Memory B cell (primary cell): ENCODE results near the gene FAM193A.

Experiments
- ATAC-seq: fragments of 150-1000 bp; cut with Tn5 transposase; 2 replicates; pipeline ENCODE4 v1.10.0; 2021; ENCODE audit warnings: low read depth, mild to moderate bottlenecking, moderate library complexity
- DNase-seq, 2 donors: peaks; one replicate each; pipeline ENCODE4 v3.0.0; 2022; ENCODE audit warnings: low spot score in 2 of 2
- H3K27ac Mint-ChIP-seq: one replicate; pipeline ENCODE4 v1.8.0; 2022; ENCODE audit warnings: mild to moderate bottlenecking, moderate library complexity, mixed read lengths
- H3K27me3 Mint-ChIP-seq: one replicate; pipeline ENCODE4 v1.8.0; 2022; ENCODE audit warnings: mixed read lengths
- H3K36me3 Mint-ChIP-seq: one replicate; pipeline ENCODE4 v1.8.0; 2022; ENCODE audit warnings: mild to moderate bottlenecking, mixed read lengths
- H3K4me1 Mint-ChIP-seq: one replicate; pipeline ENCODE4 v1.8.0; 2022; ENCODE audit warnings: mixed read lengths
- H3K4me3 Mint-ChIP-seq: one replicate; pipeline ENCODE4 v1.8.0; 2022; ENCODE audit warnings: mild to moderate bottlenecking, moderate library complexity, mixed read lengths
- H3K9me3 Mint-ChIP-seq: one replicate; pipeline ENCODE4 v1.8.0; 2022; ENCODE audit warnings: mixed read lengths

FAM193A gene

DNA sequence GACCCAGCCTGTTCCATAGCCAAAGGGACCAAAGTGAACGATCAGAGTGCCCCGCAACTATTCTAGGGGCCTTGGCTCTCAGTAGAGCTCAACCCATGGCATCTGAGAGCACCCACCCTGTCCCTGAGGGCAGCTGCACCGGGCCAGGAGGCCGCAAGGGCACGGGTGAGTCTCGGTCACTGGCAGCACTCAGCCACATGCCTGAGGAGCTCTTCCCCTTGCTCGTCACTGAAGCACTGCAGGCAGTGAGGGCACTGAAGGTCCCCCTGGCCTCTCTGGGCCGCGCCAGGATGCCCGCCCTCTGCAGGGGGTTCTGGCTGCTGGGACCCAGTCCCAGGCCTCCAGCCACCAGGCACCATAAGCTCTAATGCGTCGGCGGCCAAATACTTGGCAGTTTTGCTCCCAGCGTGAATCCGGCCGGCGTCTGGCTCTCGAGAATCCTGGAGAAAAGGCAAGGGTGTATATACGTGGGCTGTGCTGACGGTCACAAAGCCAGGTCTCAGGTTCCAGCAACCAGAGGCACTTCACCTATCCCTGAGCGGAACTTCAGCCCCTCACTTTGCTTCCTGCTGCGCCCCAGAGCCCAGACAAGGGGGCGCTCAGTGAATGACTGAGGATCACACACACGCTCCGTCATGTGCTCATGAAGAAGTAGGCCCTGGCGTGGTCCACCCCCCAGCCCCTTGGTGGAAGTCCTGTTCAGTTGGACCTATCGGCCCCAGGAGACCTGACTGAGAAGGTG lies 205.8 kb downstream of the FAM193A start:
- peak overlapping the region; percentile 54 for H3K27ac Mint-ChIP-seq
- H3K36me3 Mint-ChIP-seq, result peaks cover 6% of the 10 kb centered on the region
- H3K4me1 Mint-ChIP-seq, result peaks cover 18% of the 10 kb centered on the region
- no peak for ATAC-seq
- no peak overlapping the region for H3K4me3 Mint-ChIP-seq
- H3K27me3 Mint-ChIP-seq, result no peaks in the 10 kb centered on the region
- no peak for DNase-seq
- H3K9me3 Mint-ChIP-seq, result no peaks in the 10 kb centered on the region

DNA sequence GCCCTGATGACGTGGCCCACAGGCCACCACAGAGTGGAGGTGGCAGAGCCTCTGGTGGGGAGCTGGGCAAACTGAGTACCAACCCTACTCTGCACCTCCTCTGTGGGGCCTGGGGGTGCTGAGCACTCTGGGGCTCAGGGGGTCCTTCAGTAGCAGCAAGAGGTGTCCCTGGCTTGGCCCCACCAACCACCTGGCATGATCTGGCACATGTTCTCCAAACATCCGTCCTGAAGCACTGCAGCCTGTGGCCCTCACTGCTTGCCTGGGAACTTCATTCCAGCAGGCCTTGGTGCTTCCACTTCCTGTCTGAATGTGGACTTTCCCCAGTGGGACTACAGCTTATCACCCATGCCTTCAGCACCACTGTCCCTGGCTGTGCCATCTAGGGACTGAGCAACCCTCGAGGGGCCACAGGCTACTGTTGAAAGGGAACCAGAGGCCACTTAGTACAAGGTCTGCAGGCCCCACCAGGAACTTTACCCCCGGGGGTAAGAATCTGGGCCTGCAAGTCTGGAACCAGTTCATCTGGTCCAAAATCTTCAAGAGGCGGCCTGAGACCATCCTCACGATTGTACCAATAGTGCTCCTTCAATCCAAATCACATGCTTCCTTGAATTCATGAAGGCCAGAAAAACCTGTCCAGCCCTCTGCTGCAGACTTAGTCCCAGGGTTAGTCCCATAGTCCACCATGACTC lies 206.5 kb downstream of the FAM193A start:
- Mint-ChIP-seq H3K4me3 (no peak overlapping the region), H3K9me3 (no peaks in the 10 kb centered on the region), H3K27ac (peak overlapping the region; percentile 98), H3K4me1 (peaks cover 24% of the 10 kb centered on the region), H3K36me3 (peaks cover 9% of the 10 kb centered on the region), H3K27me3 (no peaks in the 10 kb centered on the region)
- ATAC-seq (no peak), DNase-seq (no peak)

DNA sequence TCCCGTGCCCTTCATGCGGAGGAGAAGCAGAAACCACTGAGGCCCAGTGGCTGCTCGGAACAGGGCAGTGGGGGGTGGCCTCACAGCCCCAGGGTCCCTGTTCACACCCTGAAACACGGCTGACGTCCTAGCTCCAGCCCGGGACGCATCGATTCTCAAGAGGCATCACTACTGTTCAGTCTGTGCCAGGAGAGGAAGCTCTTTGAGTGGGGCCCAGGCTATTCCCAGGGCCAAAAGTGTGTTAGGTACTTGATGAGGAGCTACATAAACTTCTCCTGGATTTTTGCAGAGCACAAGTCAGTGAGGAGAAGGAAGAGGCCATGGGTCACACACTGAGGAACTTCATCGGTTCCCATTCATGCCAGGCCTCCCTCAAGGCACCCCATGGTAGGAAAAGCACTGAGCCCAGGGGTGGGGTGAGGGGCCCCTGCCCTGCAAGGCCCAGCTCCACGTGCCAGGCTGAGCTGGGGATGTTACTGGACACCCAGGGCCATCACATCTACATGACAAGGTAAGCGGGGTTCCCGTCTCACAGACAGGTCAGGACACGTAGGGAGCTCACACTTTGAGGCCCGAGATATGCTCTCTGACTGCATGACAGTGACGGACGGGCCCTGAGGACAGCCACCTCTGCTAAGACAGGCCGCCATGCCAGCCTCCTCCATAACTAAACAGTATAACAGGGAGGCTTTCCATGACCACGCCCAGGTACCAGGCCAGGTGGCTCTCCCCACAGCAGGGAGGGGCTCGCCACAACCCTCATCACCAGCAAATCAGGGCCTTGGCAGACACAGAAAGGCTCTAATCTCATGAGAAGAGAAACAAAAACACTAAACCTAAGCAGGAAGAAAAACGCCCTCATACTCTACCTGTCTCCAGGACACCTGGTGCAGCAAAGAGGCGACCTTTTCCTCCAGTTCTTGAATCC lies 207.3 kb downstream of the FAM193A start:
- no peak for DNase-seq
- Mint-ChIP-seq H3K36me3 (peaks cover 6% of the 10 kb centered on the region), H3K27ac (peak overlapping the region; percentile 98), H3K27me3 (no peaks in the 10 kb centered on the region), H3K4me3 (no peak overlapping the region), H3K4me1 (peaks cover 21% of the 10 kb centered on the region), H3K9me3 (no peaks in the 10 kb centered on the region)
- no peak for ATAC-seq

DNA sequence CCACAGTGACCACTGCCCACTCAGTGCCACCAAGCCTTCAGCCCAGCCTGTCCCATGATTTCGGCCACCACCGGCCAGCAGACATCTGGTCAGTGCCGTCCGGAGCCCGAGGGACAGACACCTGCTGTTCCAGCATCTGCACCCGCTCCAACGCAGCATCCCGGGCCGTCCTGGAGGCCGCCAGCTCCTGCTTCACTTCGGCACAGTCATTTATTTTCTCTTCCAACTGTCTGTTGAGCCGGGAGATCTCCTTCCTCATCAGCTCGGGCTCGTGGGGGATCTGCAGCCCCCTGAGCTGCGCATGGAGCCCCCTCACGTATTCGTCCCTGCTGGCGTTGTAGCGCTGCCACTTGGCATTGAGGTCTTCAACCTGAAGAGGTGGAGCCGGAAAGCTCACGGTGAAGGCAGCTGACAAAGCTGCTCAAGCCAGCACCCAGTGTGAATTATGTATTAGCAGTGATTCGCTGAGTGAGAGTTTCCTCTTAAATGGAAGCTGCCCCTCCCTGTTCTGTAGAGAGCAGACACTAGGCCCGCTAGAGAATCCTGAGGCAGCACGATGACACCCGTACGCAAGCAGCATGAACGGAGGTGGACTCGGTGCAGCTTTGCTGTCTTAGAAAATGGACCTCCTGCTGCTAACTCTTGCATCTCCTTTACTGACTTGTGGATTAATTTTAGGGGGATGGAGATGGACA lies 208.3 kb downstream of the FAM193A start:
- H3K27me3 Mint-ChIP-seq, result no peaks in the 10 kb centered on the region
- peaks cover 6% of the 10 kb centered on the region for H3K36me3 Mint-ChIP-seq
- no peaks in the 10 kb centered on the region for H3K9me3 Mint-ChIP-seq
- DNase-seq (no peak), ATAC-seq (no peak)
- no peak overlapping the region for H3K4me3 Mint-ChIP-seq
- H3K4me1 Mint-ChIP-seq, result peaks cover 24% of the 10 kb centered on the region
- peak overlapping the region; percentile 98 for H3K27ac Mint-ChIP-seq

DNA sequence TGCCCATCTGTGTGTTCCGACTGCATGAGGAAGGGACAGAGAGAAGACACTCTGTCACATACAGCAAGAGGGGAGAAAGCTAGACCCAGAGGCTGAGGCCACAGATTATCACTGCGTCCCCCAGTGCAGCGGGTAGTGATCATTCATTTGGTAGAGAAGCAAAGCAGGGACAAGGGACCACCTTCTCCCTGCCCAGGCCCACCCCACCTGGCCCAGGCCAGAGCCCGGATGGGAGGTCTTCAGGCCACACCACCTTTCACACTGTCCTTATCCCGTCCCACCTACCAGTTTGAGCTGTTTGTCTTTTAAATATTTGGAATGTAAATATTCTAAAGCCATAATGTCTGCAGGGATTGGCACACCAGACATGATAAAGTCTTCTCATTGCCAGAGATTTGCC lies 209.1 kb downstream of the FAM193A start:
- Mint-ChIP-seq H3K9me3 (no peaks in the 10 kb centered on the region), H3K4me1 (peaks cover 24% of the 10 kb centered on the region), H3K27ac (peak overlapping the region; percentile 98), H3K27me3 (no peaks in the 10 kb centered on the region), H3K4me3 (no peak overlapping the region), H3K36me3 (peaks cover 6% of the 10 kb centered on the region)
- DNase-seq, result no peak
- ATAC-seq, result no peak

DNA sequence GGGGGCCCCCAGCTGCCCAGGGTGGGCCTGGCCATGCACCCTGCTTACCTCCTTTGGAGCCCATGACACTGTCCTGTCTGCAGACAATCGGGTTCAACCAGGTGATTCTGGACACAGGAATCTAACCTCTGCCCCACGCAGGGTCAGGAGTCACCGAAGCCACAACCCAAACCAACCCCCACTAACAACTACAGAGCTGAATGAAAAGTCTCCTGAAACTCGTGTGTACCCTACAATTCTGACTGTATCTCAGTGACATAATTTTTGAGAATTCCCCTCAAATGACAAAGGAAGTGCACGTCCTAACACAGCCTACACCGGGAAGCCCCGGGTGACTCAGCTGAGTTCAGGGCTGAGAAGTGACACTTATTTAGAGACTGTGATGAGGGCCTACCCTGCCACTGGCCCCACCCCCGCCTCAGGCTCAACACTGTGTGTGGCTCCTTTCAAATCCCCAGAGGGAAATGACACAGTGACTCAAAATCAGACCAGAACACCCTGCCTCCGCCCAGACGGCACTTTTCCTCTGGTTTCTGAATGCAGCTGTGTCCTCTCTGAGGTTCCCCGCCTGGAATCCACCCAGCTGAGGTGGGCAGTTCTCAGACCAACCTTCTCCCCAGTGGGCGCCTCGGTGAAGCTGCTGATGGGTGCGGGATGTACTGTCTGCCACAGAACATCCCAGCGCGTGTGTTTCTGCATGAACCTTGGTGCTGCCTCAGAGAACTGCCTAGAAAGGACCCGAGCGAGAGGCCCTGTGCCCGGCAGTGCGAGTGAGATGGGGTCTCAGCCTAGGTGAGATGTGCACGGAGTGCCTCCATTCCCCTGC lies 209.7 kb downstream of the FAM193A start:
- Mint-ChIP-seq H3K27me3 (no peaks in the 10 kb centered on the region), H3K4me1 (peaks cover 24% of the 10 kb centered on the region), H3K9me3 (no peaks in the 10 kb centered on the region), H3K36me3 (peaks cover 6% of the 10 kb centered on the region), H3K4me3 (peak overlapping the region; percentile 83), H3K27ac (peak overlapping the region; percentile 98)
- DNase-seq, result peak; percentile 70 to 90
- peak; percentile 92 for ATAC-seq

DNA sequence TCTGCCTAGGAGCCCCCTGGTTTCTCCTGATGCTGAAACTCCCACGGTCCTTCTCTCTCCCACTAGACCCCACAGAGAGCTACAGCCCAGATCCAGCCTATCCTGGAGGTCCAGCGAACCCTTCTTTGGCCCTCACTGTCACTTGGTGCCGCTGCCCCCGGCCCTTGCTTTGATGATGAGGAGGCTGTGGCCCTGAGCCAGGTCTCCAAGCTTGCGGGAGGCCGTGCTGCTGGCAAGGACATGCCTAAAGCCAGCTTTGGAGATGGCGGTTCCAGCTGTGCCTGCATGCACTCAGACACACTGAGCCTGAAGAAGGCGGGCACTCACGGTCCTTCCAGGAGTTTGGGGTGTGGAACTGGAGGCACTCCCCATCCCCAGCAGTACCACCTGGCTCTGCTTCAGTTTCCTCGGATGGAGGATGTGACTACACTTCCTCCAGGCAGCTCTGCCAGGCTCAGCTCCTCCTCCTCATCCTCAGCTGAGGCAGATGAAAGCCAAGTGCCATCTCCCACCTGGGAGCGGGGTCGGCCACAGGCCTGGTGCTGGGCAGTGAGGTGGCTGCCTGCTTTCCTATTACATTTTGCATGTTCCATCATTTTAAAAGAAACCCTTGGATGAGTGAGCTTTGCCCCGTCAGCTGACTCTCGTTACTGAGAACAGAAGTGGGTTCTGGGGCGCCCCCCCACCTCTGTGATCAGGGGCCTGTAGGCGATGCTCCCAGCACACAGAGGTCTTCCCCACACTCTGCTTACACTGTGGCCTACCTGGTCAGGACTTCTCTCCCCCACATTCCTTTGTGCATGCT lies 210.6 kb downstream of the FAM193A start:
- H3K4me3 Mint-ChIP-seq, result peak overlapping the region; percentile 83
- peaks cover 8% of the 10 kb centered on the region for H3K36me3 Mint-ChIP-seq
- H3K9me3 Mint-ChIP-seq, result no peaks in the 10 kb centered on the region
- no peaks in the 10 kb centered on the region for H3K27me3 Mint-ChIP-seq
- peak overlapping the region; percentile 98 for H3K27ac Mint-ChIP-seq
- no peak for DNase-seq
- peaks cover 27% of the 10 kb centered on the region for H3K4me1 Mint-ChIP-seq
- ATAC-seq, result no peak

DNA sequence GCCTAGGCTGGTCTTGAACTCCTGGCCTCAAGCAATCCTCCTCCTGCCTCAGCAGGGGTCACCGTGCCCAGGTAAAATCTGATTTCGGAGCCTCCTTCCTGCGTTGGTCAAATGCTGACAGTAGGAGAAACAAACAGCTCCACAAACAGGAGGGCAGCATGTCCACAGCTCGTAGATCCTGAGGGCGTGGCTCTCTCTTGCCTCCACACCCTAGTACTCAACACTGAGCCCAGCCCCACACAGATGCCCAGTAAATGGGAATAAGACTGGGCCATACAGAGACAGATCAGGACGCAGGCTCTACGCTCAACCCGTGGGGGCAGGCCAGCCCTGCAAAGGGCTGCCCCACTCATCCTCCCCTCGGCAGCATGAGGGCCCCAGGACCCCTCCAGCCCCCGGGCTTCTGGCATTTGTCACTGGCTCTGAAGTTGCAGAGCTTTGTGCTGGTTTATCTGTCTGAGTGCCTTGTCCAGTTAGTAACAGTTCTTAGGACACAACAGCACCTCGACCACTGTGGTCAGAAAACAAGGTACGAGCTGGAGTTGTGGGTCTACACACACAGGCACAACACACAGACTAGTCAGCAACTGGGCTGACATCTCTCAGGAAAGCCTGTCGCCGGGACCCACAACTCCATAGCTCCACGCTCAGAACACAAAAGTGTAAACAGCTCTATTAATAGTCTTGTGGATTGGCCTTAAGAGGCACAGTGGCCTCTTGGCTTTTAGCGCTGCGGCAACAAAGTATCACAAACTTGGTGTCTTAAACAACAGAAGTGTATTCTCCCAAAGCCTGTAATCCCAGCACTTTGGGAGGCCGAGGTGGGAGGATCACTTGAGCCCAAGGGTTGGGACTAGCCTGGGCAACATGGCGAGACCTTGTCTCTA lies 214.5 kb downstream of the FAM193A start:
- Mint-ChIP-seq H3K4me3 (no peak overlapping the region), H3K36me3 (peaks cover 8% of the 10 kb centered on the region), H3K27ac (no peak overlapping the region), H3K9me3 (no peaks in the 10 kb centered on the region), H3K27me3 (no peaks in the 10 kb centered on the region), H3K4me1 (peaks cover 35% of the 10 kb centered on the region)
- DNase-seq (no peak), ATAC-seq (no peak)

DNA sequence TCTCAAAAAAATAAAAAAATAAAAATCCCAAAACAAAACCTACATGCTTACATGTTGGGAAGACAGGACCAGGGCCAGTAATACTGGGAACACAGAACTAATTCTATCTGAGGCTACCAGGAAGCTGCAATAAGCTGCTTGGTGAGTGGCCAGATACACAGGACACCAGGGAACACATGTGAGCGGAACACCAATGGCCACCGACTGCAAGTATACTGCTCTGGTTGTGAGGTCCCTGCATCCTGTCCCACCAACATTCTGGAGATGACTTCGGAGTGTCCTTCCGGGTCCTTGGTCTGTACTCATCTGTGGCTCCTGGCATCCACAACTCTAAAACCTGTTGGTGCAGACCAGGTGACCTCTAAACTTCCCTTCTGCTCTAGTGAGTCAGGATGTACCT lies 217.0 kb downstream of the FAM193A start:
- Mint-ChIP-seq H3K27ac (no peak overlapping the region), H3K4me1 (peaks cover 22% of the 10 kb centered on the region), H3K4me3 (no peak overlapping the region), H3K27me3 (no peaks in the 10 kb centered on the region), H3K9me3 (no peaks in the 10 kb centered on the region), H3K36me3 (peaks cover 5% of the 10 kb centered on the region)
- DNase-seq, result no peak
- ATAC-seq, result no peak

DNA sequence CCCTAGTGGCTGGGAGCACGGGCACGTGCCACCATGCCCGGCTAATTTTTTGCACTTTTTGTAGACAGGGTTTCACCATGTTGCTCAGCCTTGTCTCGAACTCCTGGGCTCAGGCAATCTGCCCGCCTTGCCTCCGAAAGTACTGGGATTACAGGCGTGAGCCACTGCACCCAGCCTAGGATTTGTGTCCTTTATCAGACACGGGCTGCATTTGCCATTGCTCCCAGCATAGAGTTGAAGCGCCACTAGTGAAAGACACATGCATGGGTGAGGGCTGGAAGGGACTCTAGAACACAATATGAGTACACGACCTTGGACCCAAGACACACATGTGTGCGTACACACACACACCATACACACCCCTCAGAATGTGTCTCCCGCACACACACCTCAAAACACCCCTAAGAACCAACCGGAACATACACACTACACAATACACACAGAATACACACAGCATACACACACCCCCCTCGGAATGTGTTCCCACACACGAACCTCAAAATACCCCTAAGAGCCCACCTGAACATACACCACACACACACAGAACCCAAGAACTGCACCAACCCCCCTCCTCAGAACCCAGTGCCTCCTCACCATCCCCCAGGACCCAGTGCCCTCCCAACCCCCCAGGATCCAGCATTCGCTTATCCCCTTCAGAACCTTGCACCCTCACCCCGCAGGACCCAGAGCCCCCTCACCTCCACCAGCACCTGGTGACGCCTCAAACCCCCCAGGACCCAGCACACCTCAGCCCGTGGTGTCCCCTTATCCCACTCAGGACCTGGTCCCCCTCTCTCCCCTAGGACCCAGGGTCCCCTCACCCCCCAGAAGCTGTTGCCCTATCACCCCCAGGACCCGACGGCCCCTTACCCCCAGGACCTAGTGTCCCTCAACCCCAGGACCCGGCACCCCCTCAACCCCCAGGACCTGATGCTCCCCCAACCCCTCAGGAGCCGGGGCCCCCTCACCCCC lies 218.7 kb downstream of the FAM193A start:
- H3K36me3 Mint-ChIP-seq, result peaks cover 5% of the 10 kb centered on the region
- no peaks in the 10 kb centered on the region for H3K27me3 Mint-ChIP-seq
- no peaks in the 10 kb centered on the region for H3K9me3 Mint-ChIP-seq
- no peak for DNase-seq
- peaks cover 20% of the 10 kb centered on the region for H3K4me1 Mint-ChIP-seq
- H3K4me3 Mint-ChIP-seq, result peak overlapping the region; percentile 88
- peak overlapping the region; percentile 80 for H3K27ac Mint-ChIP-seq
- ATAC-seq, result no peak
